ENCODE measurements around the gene GPR142. TPM values are rescaled to one million over a fixed set of nuclear protein-coding genes. Genes with fewer than 3 reads are reported as not detected.

GPR142 gene
- total RNA-seq, 1 donor from 2014 or later: not detected

DNA sequence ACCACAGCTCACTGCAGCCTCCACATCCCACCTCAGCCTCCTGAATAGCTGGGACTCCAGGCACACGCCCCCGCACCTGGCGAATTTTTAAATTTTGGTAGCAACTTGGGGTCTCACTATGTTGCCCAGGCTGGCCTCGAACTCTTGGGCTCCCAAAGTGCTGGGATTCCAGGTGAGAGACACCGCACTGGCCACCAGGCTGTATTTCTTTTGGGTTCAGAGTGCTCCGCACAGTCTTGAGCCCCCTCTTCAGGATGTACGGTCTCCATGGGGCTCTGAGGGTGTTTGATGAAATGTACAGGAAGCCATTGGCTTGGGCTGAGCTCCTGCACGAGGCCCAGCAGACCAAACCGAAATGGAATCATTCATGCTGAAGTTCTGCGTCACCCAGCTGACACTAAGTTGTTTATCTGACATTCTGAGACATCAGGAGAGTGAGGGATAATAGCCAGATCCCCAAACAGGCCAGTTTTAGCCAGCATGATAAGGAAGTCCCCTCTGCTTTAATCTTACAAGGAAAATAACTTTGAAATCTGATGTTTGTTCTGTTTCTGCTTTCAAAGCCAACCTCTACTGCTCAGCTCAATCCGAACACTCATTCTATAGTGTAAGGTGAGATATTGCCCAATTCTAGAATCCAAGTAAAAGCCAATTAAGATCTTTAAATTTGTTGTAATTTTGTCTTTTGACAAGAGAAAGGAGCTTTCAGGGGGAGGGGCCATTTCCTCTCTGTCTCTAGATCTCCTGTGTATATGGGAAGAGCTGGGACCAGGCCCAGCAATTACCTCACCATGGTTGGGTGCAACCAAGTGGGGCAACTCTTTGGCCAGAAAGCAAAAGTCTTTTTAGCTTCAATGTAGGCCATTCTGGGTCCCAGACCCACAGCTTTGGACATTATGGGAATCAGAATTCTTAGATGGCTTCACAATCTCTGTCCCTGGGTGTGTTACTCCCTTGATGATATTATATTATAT is 23.7 kb downstream of the GPR142 start:
- no peak overlapping the region for H3K4me3 ChIP-seq
- DNase-seq: no peak
- H3K27me3 ChIP-seq (ENCODE audit: low read depth): no peaks in the 10 kb centered on the region
- intact Hi-C loops (cut with DNase I): no loop called here
- H3K9me3 ChIP-seq: no peaks in the 10 kb centered on the region
- H3K27ac ChIP-seq: no peak overlapping the region
- no peaks in the 10 kb centered on the region for H3K4me1 ChIP-seq
- ATAC-seq: no peak
- TF ChIP-seq, protein P1, sequence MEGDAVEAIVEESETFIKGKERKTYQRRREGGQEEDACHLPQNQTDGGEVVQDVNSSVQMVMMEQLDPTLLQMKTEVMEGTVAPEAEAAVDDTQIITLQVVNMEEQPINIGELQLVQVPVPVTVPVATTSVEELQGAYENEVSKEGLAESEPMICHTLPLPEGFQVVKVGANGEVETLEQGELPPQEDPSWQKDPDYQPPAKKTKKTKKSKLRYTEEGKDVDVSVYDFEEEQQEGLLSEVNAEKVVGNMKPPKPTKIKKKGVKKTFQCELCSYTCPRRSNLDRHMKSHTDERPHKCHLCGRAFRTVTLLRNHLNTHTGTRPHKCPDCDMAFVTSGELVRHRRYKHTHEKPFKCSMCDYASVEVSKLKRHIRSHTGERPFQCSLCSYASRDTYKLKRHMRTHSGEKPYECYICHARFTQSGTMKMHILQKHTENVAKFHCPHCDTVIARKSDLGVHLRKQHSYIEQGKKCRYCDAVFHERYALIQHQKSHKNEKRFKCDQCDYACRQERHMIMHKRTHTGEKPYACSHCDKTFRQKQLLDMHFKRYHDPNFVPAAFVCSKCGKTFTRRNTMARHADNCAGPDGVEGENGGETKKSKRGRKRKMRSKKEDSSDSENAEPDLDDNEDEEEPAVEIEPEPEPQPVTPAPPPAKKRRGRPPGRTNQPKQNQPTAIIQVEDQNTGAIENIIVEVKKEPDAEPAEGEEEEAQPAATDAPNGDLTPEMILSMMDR (IDR thresholded peaks at IDR 0.05): no peak
- no peaks in the 10 kb centered on the region for H3K36me3 ChIP-seq

DNA sequence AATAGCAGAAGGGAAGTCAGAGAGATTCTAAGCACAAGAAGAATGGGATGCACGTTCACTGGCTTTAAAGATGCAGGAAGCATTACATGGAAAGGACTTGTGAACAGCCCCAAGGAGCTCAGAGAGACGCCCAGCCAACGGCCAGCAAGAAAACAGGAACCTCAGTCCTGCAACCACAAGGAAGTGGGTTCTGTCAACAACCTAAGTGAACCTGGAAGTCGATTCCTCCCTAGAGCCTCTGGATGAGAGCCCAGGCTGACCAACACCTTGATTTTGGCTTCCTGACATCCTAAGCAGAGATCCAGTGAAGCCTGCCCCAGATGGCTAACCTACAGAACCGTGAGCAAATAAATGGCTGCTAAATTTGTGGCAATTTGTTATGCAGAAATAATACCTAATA is 24.5 kb downstream of the GPR142 start:
- Histone ChIP-seq H3K27me3 (ENCODE audit: low read depth) (no peaks in the 10 kb centered on the region), H3K27ac (no peak overlapping the region), H3K4me3 (no peak overlapping the region), H3K4me1 (no peaks in the 10 kb centered on the region), H3K9me3 (no peaks in the 10 kb centered on the region), H3K36me3 (no peaks in the 10 kb centered on the region)
- intact Hi-C loops (cut with DNase I): no loop called here
- ATAC-seq (no peak), DNase-seq (no peak)
- TF ChIP-seq, protein P1 (IDR thresholded peaks at IDR 0.05): no peak

DNA sequence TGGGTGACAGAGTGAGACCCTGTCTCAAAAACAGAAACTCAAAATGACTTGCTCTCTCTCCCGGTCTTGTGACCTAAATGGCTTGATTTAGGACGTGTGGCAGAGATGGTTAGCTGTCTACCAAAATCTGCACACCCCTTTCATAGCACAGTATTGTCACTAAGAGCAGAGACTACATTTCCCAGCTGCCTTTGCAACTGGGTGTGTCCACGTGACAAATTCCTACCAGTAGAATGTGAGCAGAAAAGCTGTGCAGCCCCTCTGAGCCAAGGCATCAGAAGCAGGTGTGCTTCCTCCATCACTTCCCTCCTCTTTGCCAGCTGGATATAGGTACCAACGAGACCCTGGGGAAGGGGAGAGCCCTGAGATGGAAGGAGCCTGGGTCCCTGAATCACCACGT is 25.5 kb downstream of the GPR142 start:
- intact Hi-C loops (cut with DNase I): no loop called here

DNA sequence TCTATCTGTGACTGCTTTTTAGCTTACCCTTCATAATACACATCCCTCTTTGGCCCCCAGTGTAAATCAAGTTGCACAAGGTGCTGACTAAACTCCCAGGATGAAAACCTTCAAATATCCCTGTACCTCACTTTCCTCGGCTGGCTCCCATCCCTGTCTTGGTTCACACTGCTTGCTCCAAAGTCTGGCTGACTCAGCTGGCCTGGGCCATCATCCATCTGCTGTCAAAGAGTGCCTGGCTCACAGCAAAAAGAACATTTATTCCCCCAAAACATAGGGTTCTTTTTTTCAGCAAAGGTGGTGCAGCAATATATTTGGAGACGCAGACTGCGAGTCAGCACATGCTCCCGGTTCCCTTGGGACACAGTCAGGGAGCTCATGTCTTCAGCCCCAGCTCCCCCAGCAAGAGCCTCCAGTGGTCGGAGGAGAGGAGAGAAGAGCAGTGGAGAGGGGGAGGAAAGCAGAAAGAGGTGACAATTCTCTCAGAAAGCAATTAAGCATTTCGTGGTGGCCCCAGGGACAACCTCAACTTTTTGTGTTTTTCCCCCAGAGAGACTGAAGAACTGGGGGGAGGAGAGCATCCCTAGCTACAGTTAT is 26.1 kb downstream of the GPR142 start:
- Histone ChIP-seq H3K4me3 (no peak overlapping the region), H3K4me1 (no peaks in the 10 kb centered on the region), H3K27me3 (ENCODE audit: low read depth) (no peaks in the 10 kb centered on the region), H3K36me3 (no peaks in the 10 kb centered on the region), H3K27ac (no peak overlapping the region), H3K9me3 (no peaks in the 10 kb centered on the region)
- TF ChIP-seq, protein P1 (IDR thresholded peaks at IDR 0.05): no peak
- intact Hi-C loops (cut with DNase I): no loop called here
- DNase-seq: no peak
- no peak for ATAC-seq

More for the DNA sequence above, 25.5 kb downstream of the GPR142 start:
- Histone ChIP-seq H3K4me3 (no peak overlapping the region), H3K27me3 (ENCODE audit: low read depth) (no peaks in the 10 kb centered on the region), H3K9me3 (no peaks in the 10 kb centered on the region), H3K27ac (no peak overlapping the region), H3K36me3 (no peaks in the 10 kb centered on the region), H3K4me1 (no peaks in the 10 kb centered on the region)
- ATAC-seq: no peak
- TF ChIP-seq, protein P1 (IDR thresholded peaks at IDR 0.05): no peak
- DNase-seq: no peak

DNA sequence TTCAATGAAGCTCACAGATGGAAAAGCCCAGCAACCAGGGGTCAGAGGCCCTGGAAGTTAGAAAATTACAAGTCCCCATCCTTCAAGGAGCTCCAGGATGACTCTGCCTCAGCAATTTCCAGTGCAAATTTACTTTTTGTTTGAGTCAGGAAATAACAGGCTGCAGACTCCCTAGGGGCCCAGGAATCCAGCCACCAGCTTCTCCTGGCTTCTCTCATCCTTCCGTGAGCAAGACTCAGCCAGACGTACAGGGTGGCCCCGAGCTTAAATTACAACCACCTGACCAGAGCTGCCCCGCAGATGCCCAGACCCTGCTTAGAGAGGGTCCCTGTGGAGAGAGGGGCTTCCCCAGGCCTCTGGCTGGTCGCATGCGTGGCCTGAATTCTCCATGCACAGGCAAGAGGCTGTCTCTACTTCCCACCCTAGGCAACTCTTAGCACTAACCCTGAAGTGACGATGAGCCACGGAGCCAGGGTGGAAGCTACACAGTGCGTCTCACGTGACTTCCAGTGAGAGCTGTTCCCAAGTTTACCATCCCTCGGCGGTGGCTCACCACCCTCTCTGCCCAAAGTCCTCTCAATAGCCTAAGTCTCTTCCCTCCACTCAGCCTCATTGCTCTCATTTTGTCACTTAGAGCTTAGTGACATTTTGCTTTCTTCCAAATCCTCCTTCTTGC is 27.1 kb downstream of the GPR142 start:
- Histone ChIP-seq H3K9me3 (no peaks in the 10 kb centered on the region), H3K27ac (no peak overlapping the region), H3K27me3 (ENCODE audit: low read depth) (no peaks in the 10 kb centered on the region), H3K4me3 (no peak overlapping the region), H3K4me1 (no peaks in the 10 kb centered on the region), H3K36me3 (no peaks in the 10 kb centered on the region)
- TF ChIP-seq, protein P1 (IDR thresholded peaks at IDR 0.05): no peak
- DNase-seq (no peak), ATAC-seq (no peak)
- intact Hi-C loops (cut with DNase I): no loop called here
